CD4-positive, alpha-beta memory T cell (primary cell): Measurements from ENCODE around the gene DUSP7. TPM values are rescaled to one million over a fixed set of nuclear protein-coding genes. Genes with fewer than 3 reads are reported as not detected.

Source experiments
- CTCF ChIA-PET: fragments of 350-600 bp; sonication (Branson Sonifier 250); formaldehyde crosslinking; loops from one replicate; lab custom pipeline; 2021; ENCODE audit warnings: inconsistent platforms; ENCODE audit not compliant: partially characterized antibody; lab: Charles Lee
- POLR2A ChIA-PET: fragments of 350-600 bp; sonication (Branson Sonifier 250); formaldehyde crosslinking; loops from one replicate; lab custom pipeline; 2021; ENCODE audit not compliant: partially characterized antibody; lab: Charles Lee
- DNase-seq, 5 donors: peaks; one replicate each; pipeline versions ENCODE4 v3.0.0 to v3.0.0-alpha.2; 2020 to 2022; ENCODE audit warnings: mixed read lengths in 1 of 5
- H3K27ac ChIP-seq: one replicate; pipeline ENCODE4 v1.7.0; 2013; ENCODE audit warnings: low read depth, low read length
- H3K27me3 ChIP-seq: 2 replicates; pipeline ENCODE4 v1.7.0; 2013; ENCODE audit warnings: mild to moderate bottlenecking, low read length, moderate library complexity; ENCODE audit not compliant: insufficient read depth
- H3K36me3 ChIP-seq: 2 replicates; pipeline ENCODE4 v1.7.0; 2013; ENCODE audit warnings: mild to moderate bottlenecking, low read length, moderate library complexity; ENCODE audit not compliant: insufficient read depth
- H3K4me1 ChIP-seq: 2 replicates; pipeline ENCODE4 v1.7.0; 2013; ENCODE audit warnings: mild to moderate bottlenecking, low read length, moderate library complexity; ENCODE audit not compliant: insufficient read depth
- H3K4me3 ChIP-seq, 2 donors: one replicate each; pipeline ENCODE4 v1.7.0; 2013; ENCODE audit warnings: low read length in 2 of 2, mild to moderate bottlenecking in 1 of 2
- H3K9me3 ChIP-seq, 2 donors: one replicate each; pipeline ENCODE4 v1.7.0; 2013; ENCODE audit warnings: low read length in 2 of 2, control low read depth in 1 of 2; ENCODE audit not compliant: control insufficient read depth in 1 of 2
- H3K27ac Mint-ChIP-seq, 7 donors: one replicate each; pipeline ENCODE4 v1.8.0; 2020 to 2021; ENCODE audit warnings: mixed read lengths in 7 of 7, mild to moderate bottlenecking in 6 of 7, inconsistent platforms in 3 of 7, moderate library complexity in 3 of 7
- H3K27me3 Mint-ChIP-seq, 2 donors: one replicate each; pipeline ENCODE4 v1.8.0; 2020 to 2021; ENCODE audit warnings: mixed read lengths in 2 of 2
- H3K36me3 Mint-ChIP-seq, 2 donors: one replicate each; pipeline ENCODE4 v1.8.0; 2020 to 2021; ENCODE audit warnings: mixed read lengths in 2 of 2, inconsistent platforms in 1 of 2, mild to moderate bottlenecking in 1 of 2
- H3K4me1 Mint-ChIP-seq, 4 donors: one replicate each; pipeline ENCODE4 v1.8.0; 2020 to 2021; ENCODE audit warnings: mixed read lengths in 4 of 4, mild to moderate bottlenecking in 1 of 4
- H3K4me3 Mint-ChIP-seq, 8 donors: one replicate each; pipeline ENCODE4 v1.8.0; 2020 to 2021; ENCODE audit warnings: mixed read lengths in 8 of 8, mild to moderate bottlenecking in 7 of 8, moderate library complexity in 6 of 8, inconsistent platforms in 3 of 8
- H3K9me3 Mint-ChIP-seq, 8 donors: one replicate each; pipeline ENCODE4 v1.8.0; 2020 to 2021; ENCODE audit warnings: mixed read lengths in 8 of 8, mild to moderate bottlenecking in 5 of 8, inconsistent platforms in 3 of 8, moderate library complexity in 1 of 8
- intact Hi-C: fragments of 100-400 bp; cut with micrococcal nuclease; formaldehyde crosslinking; loops from one replicate; pipeline ENCODE4 v1.15.1; 2023
- polyA plus RNA-seq, 2 donors: library from polyadenylated mRNA; unstranded; fragments of 300-500 nt; fragmentation: Illumina TruSeq; gene quantifications; one replicate each; pipeline ENCODE4 v1.2.3, GENCODE V29; 2021
- total RNA-seq, 2 experiments: library from RNA; stranded (reverse); gene quantifications; one replicate each; pipeline ENCODE4 v1.2.3, GENCODE V29; 2021

Gene DUSP7
- total and polyA plus RNA-seq, 4 experiments from 2014 or later = 2.8 to 44.7 (median 26.9) TPM

DNA sequence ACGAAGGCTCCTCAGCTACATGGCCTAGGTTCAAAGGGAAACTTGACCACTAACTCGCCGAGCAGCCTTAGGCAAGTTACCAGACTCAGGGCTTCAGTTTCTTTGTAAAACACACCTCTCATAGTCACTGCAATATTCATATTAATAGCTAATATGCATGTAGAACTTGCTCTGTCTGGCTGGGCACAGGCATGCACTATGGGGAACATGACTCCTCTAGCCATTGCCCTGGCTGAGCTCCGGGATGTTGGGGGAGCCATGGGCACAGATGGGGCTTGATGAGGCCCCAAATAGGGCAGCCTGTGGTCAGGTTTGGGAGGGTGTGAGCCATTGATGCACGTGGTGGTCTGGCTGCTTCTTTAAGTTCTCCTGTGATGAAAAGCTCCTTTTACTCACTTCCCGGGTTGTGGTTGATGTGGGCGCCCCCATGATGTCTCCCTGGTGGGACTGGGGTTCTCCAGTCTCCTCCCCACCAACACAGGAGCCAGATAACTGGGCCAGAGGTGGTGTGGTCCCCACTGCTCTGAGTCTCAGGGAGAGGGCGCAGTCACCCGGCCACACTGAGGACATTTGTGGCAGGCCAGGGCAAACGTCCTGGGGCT, 29.4 kb upstream of the DUSP7 start:
- H3K4me1 ChIP-seq = peaks cover 12% of the 10 kb centered on the region
- POLR2A ChIA-PET = no interaction called here
- intact Hi-C loops = no loop called here
- no peaks in the 10 kb centered on the region for H3K27me3 ChIP-seq
- H3K27ac Mint-ChIP-seq = peak overlapping the region in 3 of 7 donors; percentile 35 to 64 (median 46)
- no peak overlapping the region for H3K4me3 ChIP-seq
- H3K4me1 Mint-ChIP-seq = peaks cover 7 to 28% (median 14%) of the 10 kb centered on the region in 4 donors
- H3K9me3 Mint-ChIP-seq = no peaks in the 10 kb centered on the region
- DNase-seq = no peak
- no peaks in the 10 kb centered on the region for H3K9me3 ChIP-seq
- H3K36me3 Mint-ChIP-seq = no peaks in the 10 kb centered on the region
- H3K36me3 ChIP-seq = no peaks in the 10 kb centered on the region
- CTCF ChIA-PET = no interaction called here
- no peak overlapping the region for H3K27ac ChIP-seq
- H3K27me3 Mint-ChIP-seq = no peaks in the 10 kb centered on the region
- no peak overlapping the region for H3K4me3 Mint-ChIP-seq

- intact Hi-C loops = no loop called here
- CTCF ChIA-PET = no interaction called here
- no peak for DNase-seq
- Mint-ChIP-seq H3K36me3 (no peaks in the 10 kb centered on the region), H3K4me1 (peaks cover 7 to 28% (median 14%) of the 10 kb centered on the region in 4 donors), H3K9me3 (no peaks in the 10 kb centered on the region), H3K4me3 (no peak overlapping the region), H3K27me3 (no peaks in the 10 kb centered on the region), H3K27ac (peak overlapping the region in 2 of 7 donors; percentile 13 to 64)
- POLR2A ChIA-PET = no interaction called here
- Histone ChIP-seq H3K4me3 (no peak overlapping the region), H3K27me3 (no peaks in the 10 kb centered on the region), H3K4me1 (peaks cover 12% of the 10 kb centered on the region), H3K27ac (no peak overlapping the region), H3K36me3 (no peaks in the 10 kb centered on the region), H3K9me3 (no peaks in the 10 kb centered on the region)
These were observed 28.7 kb upstream of the DUSP7 start for GRCh38 chr3:52084954-52085680.

- POLR2A ChIA-PET = no interaction called here
- H3K36me3 Mint-ChIP-seq = no peaks in the 10 kb centered on the region
- no peaks in the 10 kb centered on the region for H3K27me3 ChIP-seq
- H3K27me3 Mint-ChIP-seq = no peaks in the 10 kb centered on the region
- CTCF ChIA-PET = no interaction called here
- H3K27ac ChIP-seq = no peak overlapping the region
- H3K4me1 Mint-ChIP-seq = peaks cover 7 to 28% (median 14%) of the 10 kb centered on the region in 4 donors
- no peaks in the 10 kb centered on the region for H3K9me3 Mint-ChIP-seq
- no peak overlapping the region for H3K4me3 ChIP-seq
- no peak for DNase-seq
- H3K9me3 ChIP-seq = no peaks in the 10 kb centered on the region
- H3K27ac Mint-ChIP-seq = peak overlapping the region in 2 of 7 donors; percentile 13 to 80
- intact Hi-C loops = no loop called here
- no peaks in the 10 kb centered on the region for H3K36me3 ChIP-seq
- H3K4me3 Mint-ChIP-seq = no peak overlapping the region
- peaks cover 12% of the 10 kb centered on the region for H3K4me1 ChIP-seq
These were observed 28.0 kb upstream of the DUSP7 start for GRCh38 chr3:52084216-52084945.

GRCh38 chr3:52083556-52084087, 27.3 kb upstream of the DUSP7 start:
- CTCF ChIA-PET = no interaction called here
- no peak overlapping the region for H3K4me3 ChIP-seq
- H3K36me3 Mint-ChIP-seq = no peaks in the 10 kb centered on the region
- POLR2A ChIA-PET = no interaction called here
- peaks cover 7 to 28% (median 14%) of the 10 kb centered on the region in 4 donors for H3K4me1 Mint-ChIP-seq
- H3K27me3 ChIP-seq = no peaks in the 10 kb centered on the region
- H3K9me3 Mint-ChIP-seq = no peaks in the 10 kb centered on the region
- H3K4me3 Mint-ChIP-seq = no peak overlapping the region
- H3K4me1 ChIP-seq = peaks cover 12% of the 10 kb centered on the region
- no peak overlapping the region for H3K27ac ChIP-seq
- H3K36me3 ChIP-seq = no peaks in the 10 kb centered on the region
- no peaks in the 10 kb centered on the region for H3K9me3 ChIP-seq
- intact Hi-C loops = no loop called here
- H3K27ac Mint-ChIP-seq = peak overlapping the region in 1 of 7 donors; percentile 30
- DNase-seq = no peak
- no peaks in the 10 kb centered on the region for H3K27me3 Mint-ChIP-seq

DNA sequence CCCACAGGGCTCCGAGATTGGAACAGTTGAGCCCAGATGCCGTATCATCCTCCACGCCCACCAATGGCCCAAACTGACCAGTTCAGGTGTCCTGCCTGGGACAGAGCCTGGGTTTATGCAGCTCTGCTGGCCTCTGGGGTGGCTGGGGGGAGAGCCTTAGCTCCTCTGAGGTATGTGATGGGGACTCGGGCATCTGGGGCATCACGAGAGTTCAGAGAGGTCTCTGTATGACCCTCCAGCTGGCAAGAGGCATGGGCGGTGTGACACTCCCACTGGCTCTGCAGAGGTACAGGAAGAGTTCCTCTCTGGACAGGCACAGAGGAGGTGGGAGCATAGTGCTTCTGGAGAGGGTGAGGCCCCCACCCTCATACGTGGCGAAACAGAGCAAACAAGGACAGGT, 26.6 kb upstream of the DUSP7 start:
- intact Hi-C loops = no loop called here
- H3K9me3 ChIP-seq = no peaks in the 10 kb centered on the region
- DNase-seq = no peak
- Mint-ChIP-seq H3K27me3 (no peaks in the 10 kb centered on the region), H3K9me3 (no peaks in the 10 kb centered on the region), H3K4me1 (peaks cover 7 to 28% (median 14%) of the 10 kb centered on the region in 4 donors), H3K4me3 (no peak overlapping the region), H3K36me3 (no peaks in the 10 kb centered on the region), H3K27ac (no peak overlapping the region)
- H3K36me3 ChIP-seq = no peaks in the 10 kb centered on the region
- CTCF ChIA-PET = no interaction called here
- no peak overlapping the region for H3K4me3 ChIP-seq
- POLR2A ChIA-PET = no interaction called here
- H3K4me1 ChIP-seq = peaks cover 12% of the 10 kb centered on the region
- H3K27ac ChIP-seq = no peak overlapping the region
- no peaks in the 10 kb centered on the region for H3K27me3 ChIP-seq

DNA sequence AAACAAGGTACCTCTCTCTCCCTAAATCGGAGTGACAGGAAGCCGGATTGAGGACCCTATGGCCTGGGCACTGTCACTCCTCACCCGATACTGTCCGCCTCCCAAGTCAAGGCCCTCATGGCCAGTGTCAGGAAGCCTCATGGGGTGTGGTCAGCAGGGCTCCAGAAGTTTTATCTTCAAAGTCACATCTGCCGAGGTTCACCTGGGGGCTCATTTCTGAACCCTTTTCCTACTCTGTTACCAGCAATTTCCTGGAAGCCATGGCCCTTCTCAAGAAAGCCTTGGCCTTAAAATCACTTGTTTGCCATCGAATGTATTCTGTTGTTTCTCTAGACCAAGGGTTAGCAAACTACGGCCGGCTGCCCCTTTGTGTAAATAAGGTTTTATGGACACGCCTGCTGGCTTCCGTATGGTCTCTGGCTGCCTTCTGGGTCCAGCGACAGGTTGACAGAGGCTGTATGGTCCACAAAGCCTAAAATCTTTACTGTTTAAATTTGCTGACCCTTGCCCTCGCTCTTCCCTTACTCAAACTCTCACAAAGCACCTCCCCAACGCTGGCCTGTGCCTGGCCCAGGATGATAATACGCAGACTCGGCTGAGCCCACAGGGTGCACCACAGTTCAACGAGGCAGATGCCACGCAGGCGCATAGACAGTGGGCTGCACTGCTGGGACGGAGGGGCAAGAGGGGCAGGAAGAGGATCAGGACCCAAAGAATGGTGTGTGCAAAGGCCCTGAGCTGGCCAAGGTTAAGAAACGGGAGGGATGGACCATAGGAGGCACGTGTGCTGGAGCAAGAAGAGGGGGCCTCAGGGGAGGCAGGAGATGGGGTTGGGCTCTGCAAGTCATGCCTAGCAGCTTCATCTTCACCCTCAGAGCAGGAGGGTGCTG, 24.7 kb upstream of the DUSP7 start:
- Mint-ChIP-seq H3K4me1 (peaks cover 0 to 10% (median 1%) of the 10 kb centered on the region in 4 donors), H3K36me3 (no peaks in the 10 kb centered on the region), H3K27ac (no peak overlapping the region), H3K27me3 (no peaks in the 10 kb centered on the region), H3K9me3 (no peaks in the 10 kb centered on the region), H3K4me3 (no peak overlapping the region)
- intact Hi-C loops = no loop called here
- Histone ChIP-seq H3K9me3 (no peaks in the 10 kb centered on the region), H3K4me1 (no peaks in the 10 kb centered on the region), H3K36me3 (no peaks in the 10 kb centered on the region), H3K4me3 (no peak overlapping the region), H3K27me3 (no peaks in the 10 kb centered on the region), H3K27ac (no peak overlapping the region)
- POLR2A ChIA-PET = no interaction called here
- CTCF ChIA-PET = no interaction called here
- no peak for DNase-seq
